IPS-20b (cell line): ENCODE data around the gene UBE2L6.

Experiments
- H3K27ac ChIP-seq: one replicate; pipeline ENCODE4 v1.5.1; 2013; ENCODE audit warnings: low read length
- H3K27me3 ChIP-seq: 2 replicates; pipeline ENCODE4 v1.6.1; 2013; ENCODE audit warnings: mild to moderate bottlenecking, low read length, inconsistent platforms; ENCODE audit not compliant: insufficient read depth
- H3K36me3 ChIP-seq: 2 replicates; pipeline ENCODE4 v1.6.1; 2013; ENCODE audit warnings: low read depth, mild to moderate bottlenecking, inconsistent platforms, low read length, moderate library complexity; ENCODE audit not compliant: insufficient read depth
- H3K4me1 ChIP-seq: 2 replicates; pipeline ENCODE4 v1.6.1; 2013; ENCODE audit warnings: mild to moderate bottlenecking, control low read depth, inconsistent platforms, low read length, moderate library complexity; ENCODE audit not compliant: insufficient read depth
- H3K4me3 ChIP-seq: 2 replicates; pipeline ENCODE4 v1.5.1; 2013; ENCODE audit warnings: mild to moderate bottlenecking, low read length, inconsistent platforms
- H3K9ac ChIP-seq: 2 replicates; pipeline ENCODE4 v1.6.1; 2013; ENCODE audit warnings: low read depth, mild to moderate bottlenecking, inconsistent platforms, low read length, moderate library complexity
- H3K9me3 ChIP-seq: 2 replicates; pipeline ENCODE4 v1.6.1; 2013; ENCODE audit warnings: mild to moderate bottlenecking, low read depth, low read length, inconsistent platforms; ENCODE audit not compliant: insufficient read depth

UBE2L6 gene

GRCh38 chr11:57597461-57597915 lies 30.0 kb upstream of the UBE2L6 start, which contains the start of gene SERPING1:
Gene SERPING1 (plus strand): TSS chr11:57597685. CDS start chr11:57598271, 586 bp downstream.
- Histone ChIP-seq H3K27me3 (no peaks in the 10 kb centered on the region), H3K9ac (peak within 1 kb of the TSS; percentile 75), H3K9me3 (no peaks in the 10 kb centered on the region), H3K36me3 (0 out of 2 replicates have a peak, but pooled peaks cover 4% of the 10 kb centered on the region), H3K27ac (peak within 1 kb of the TSS; percentile 77), H3K4me3 (peak within 1 kb of the TSS; percentile 72), H3K4me1 (peaks cover 12% of the 10 kb centered on the region; the same call in 1 of the 2 replicates)

- no peak overlapping the region for H3K4me3 ChIP-seq
- H3K9me3 ChIP-seq, result no peaks in the 10 kb centered on the region
- H3K27ac ChIP-seq, result no peak overlapping the region
- no peaks in the 10 kb centered on the region for H3K27me3 ChIP-seq
- H3K9ac ChIP-seq, result no peak overlapping the region
- H3K36me3 ChIP-seq, result 0 out of 2 replicates have a peak, but pooled peaks cover 4% of the 10 kb centered on the region
- peaks cover 12% of the 10 kb centered on the region; the same call in 1 of the 2 replicates for H3K4me1 ChIP-seq
Measured at GRCh38 chr11:57596266-57596885, 28.9 kb upstream of the UBE2L6 start.

- Histone ChIP-seq H3K27ac (no peak overlapping the region), H3K27me3 (no peaks in the 10 kb centered on the region), H3K9ac (no peak overlapping the region), H3K9me3 (no peaks in the 10 kb centered on the region), H3K4me3 (no peak overlapping the region), H3K4me1 (peaks cover 4% of the 10 kb centered on the region; the same call in 1 of the 2 replicates), H3K36me3 (no peaks in the 10 kb centered on the region)
Measured at GRCh38 chr11:57588046-57588710, 20.7 kb upstream of the UBE2L6 start.

- no peaks in the 10 kb centered on the region for H3K9me3 ChIP-seq
- H3K27me3 ChIP-seq, result no peaks in the 10 kb centered on the region
- no peak overlapping the region for H3K27ac ChIP-seq
- H3K9ac ChIP-seq, result no peak overlapping the region
- H3K4me3 ChIP-seq, result no peak overlapping the region
- H3K36me3 ChIP-seq, result no peaks in the 10 kb centered on the region
- peaks cover 4% of the 10 kb centered on the region; the same call in 1 of the 2 replicates for H3K4me1 ChIP-seq
Measured at GRCh38 chr11:57586711-57587245, 19.3 kb upstream of the UBE2L6 start.

GRCh38 chr11:57585301-57585700 lies 17.8 kb upstream of the UBE2L6 start:
- Histone ChIP-seq H3K36me3 (no peaks in the 10 kb centered on the region), H3K27ac (no peak overlapping the region), H3K27me3 (no peaks in the 10 kb centered on the region), H3K9ac (no peak overlapping the region), H3K4me3 (no peak overlapping the region), H3K9me3 (no peaks in the 10 kb centered on the region), H3K4me1 (peaks cover 4% of the 10 kb centered on the region; the same call in 1 of the 2 replicates)

- no peaks in the 10 kb centered on the region for H3K27me3 ChIP-seq
- no peaks in the 10 kb centered on the region for H3K9me3 ChIP-seq
- no peak overlapping the region for H3K4me3 ChIP-seq
- no peak overlapping the region; the same call in 1 of the 2 replicates for H3K9ac ChIP-seq
- no peaks in the 10 kb centered on the region for H3K36me3 ChIP-seq
- peaks cover 4% of the 10 kb centered on the region; the same call in 1 of the 2 replicates for H3K4me1 ChIP-seq
- no peak overlapping the region for H3K27ac ChIP-seq
Measured at GRCh38 chr11:57584341-57584740, 16.9 kb upstream of the UBE2L6 start.

GRCh38 chr11:57574061-57574460 lies 6.6 kb upstream of the UBE2L6 start:
- H3K9me3 ChIP-seq, result no peaks in the 10 kb centered on the region
- H3K9ac ChIP-seq, result no peak overlapping the region
- H3K4me1 ChIP-seq, result peaks cover 15% of the 10 kb centered on the region
- no peaks in the 10 kb centered on the region for H3K27me3 ChIP-seq
- 0 out of 2 replicates have a peak overlapping the region, but pooled peaks have one; percentile 3 for H3K4me3 ChIP-seq
- no peak overlapping the region for H3K27ac ChIP-seq
- H3K36me3 ChIP-seq, result no peaks in the 10 kb centered on the region

- Histone ChIP-seq H3K27me3 (peaks cover 5% of the 10 kb centered on the region), H3K4me3 (no peak overlapping the region), H3K9me3 (no peaks in the 10 kb centered on the region), H3K36me3 (no peaks in the 10 kb centered on the region), H3K27ac (no peak overlapping the region), H3K4me1 (peaks cover 15% of the 10 kb centered on the region), H3K9ac (no peak overlapping the region)
Measured at GRCh38 chr11:57571606-57572005, 4.1 kb upstream of the UBE2L6 start.

- Histone ChIP-seq H3K27ac (no peak overlapping the region), H3K27me3 (peaks cover 5% of the 10 kb centered on the region), H3K36me3 (no peaks in the 10 kb centered on the region), H3K4me3 (peak overlapping the region; percentile 75; the same call in 1 of the 2 replicates), H3K9me3 (no peaks in the 10 kb centered on the region), H3K9ac (peak overlapping the region; percentile 92; the same call in 1 of the 2 replicates), H3K4me1 (peaks cover 9% of the 10 kb centered on the region)
Measured at GRCh38 chr11:57568330-57568766, 876 bp upstream of the UBE2L6 start.

GRCh38 chr11:57566905-57567514 lies 462 bp downstream of the UBE2L6 start:
- no peaks in the 10 kb centered on the region for H3K9me3 ChIP-seq
- H3K4me1 ChIP-seq, result peaks cover 9% of the 10 kb centered on the region
- H3K9ac ChIP-seq, result peak overlapping the region; percentile 72; the same call in 1 of the 2 replicates
- H3K4me3 ChIP-seq, result peak overlapping the region; percentile 75
- no peak overlapping the region for H3K27ac ChIP-seq
- no peaks in the 10 kb centered on the region for H3K36me3 ChIP-seq
- peaks cover 5% of the 10 kb centered on the region for H3K27me3 ChIP-seq
